ENCODE data around the gene HERPUD2. TPM values are rescaled to one million over a fixed set of nuclear protein-coding genes. Genes with fewer than 3 reads are reported as not detected.

The HERPUD2 gene
- polyA plus RNA-seq, 1 donor (not counting 4 experiments of a cell fraction or from before 2014, with no cell fraction given), result 43.6 TPM

DNA sequence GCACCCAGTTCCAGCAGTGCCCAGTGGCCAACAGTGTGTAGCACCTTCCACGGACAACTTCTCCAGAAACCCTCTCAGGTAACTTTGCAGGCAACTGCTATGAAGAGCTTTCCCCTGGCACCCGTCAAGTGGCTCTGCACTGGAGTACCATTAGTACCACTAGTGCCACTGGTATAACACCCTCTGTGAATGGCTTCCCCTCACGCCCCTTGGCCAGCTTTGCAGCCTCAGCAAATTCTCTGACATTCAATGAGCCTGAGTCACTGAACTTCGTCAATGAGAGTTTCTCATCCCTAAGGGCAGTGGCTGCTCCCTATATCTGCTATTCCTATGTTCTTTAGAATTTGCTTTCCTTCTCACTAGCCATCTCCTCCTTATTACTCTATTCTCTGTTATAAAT lies 7.6 kb upstream of the HERPUD2 start:
- TF ChIP-seq, protein P1, sequence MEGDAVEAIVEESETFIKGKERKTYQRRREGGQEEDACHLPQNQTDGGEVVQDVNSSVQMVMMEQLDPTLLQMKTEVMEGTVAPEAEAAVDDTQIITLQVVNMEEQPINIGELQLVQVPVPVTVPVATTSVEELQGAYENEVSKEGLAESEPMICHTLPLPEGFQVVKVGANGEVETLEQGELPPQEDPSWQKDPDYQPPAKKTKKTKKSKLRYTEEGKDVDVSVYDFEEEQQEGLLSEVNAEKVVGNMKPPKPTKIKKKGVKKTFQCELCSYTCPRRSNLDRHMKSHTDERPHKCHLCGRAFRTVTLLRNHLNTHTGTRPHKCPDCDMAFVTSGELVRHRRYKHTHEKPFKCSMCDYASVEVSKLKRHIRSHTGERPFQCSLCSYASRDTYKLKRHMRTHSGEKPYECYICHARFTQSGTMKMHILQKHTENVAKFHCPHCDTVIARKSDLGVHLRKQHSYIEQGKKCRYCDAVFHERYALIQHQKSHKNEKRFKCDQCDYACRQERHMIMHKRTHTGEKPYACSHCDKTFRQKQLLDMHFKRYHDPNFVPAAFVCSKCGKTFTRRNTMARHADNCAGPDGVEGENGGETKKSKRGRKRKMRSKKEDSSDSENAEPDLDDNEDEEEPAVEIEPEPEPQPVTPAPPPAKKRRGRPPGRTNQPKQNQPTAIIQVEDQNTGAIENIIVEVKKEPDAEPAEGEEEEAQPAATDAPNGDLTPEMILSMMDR (optimal IDR thresholded peaks at IDR 0.05 in 1 of 3, IDR thresholded peaks at IDR 0.05 in 1 of 3, conservative IDR thresholded peaks at IDR 0.05 in 1 of 3; ENCODE audit: extremely low read depth in 1 of 3, insufficient read depth in 2 of 3, low read length in 3 of 3), result no peak
- TF ChIP-seq EZH2 (IDR thresholded peaks at IDR 0.05; ENCODE audit: low read length), result no peak
- Histone ChIP-seq H3K36me3 (ENCODE audit: control insufficient read depth in 2 of 2, extremely low read depth in 1 of 2, insufficient read depth in 2 of 2, low read length in 2 of 2) (no peaks in the 10 kb centered on the region), H3K9me3 (ENCODE audit: control insufficient read depth, low read depth, low read length) (no peaks in the 10 kb centered on the region), H3K4me2 (ENCODE audit: control insufficient read depth, extremely low read depth, insufficient read depth, low read depth, low read length) (no peak overlapping the region), H2AFZ (ENCODE audit: control insufficient read depth, low read length) (no peak overlapping the region), H3K4me1 (ENCODE audit: control insufficient read depth, extremely low read depth, insufficient read depth, low read length) (peaks cover 32% of the 10 kb centered on the region), H3K27me3 (ENCODE audit: control insufficient read depth, extremely low read depth, insufficient read depth, low read length) (no peaks in the 10 kb centered on the region), H3K9me1 (ENCODE audit: control insufficient read depth, extremely low read depth, insufficient read depth, low read length) (no peaks in the 10 kb centered on the region), H4K20me1 (ENCODE audit: control insufficient read depth, extremely low read depth, insufficient read depth, low read length) (no peaks in the 10 kb centered on the region), H3K79me2 (ENCODE audit: control insufficient read depth, insufficient read depth, low read length) (no peaks in the 10 kb centered on the region), H3K9ac (ENCODE audit: control insufficient read depth, extremely low read depth, insufficient read depth, low read length) (no peak overlapping the region), H3K4me3 (ENCODE audit: control insufficient read depth in 2 of 3, extremely low read depth in 1 of 3, insufficient read depth in 2 of 3, low read depth in 1 of 3, low read length in 3 of 3) (no peak overlapping the region), H3K27ac (ENCODE audit: control insufficient read depth, insufficient read depth, low read length) (no peak overlapping the region)
- FAIRE-seq, result peak; percentile 44
- dilution Hi-C loops (cut with MboI; ENCODE audit: extremely low pct_ligation_motif_present, low sequenced_read_pairs), result loop anchor here (25.0 kb wide), 1 partner anchor 110 kb away; the partner anchor contains the start of gene SEPTIN7
- no peak for DNase-seq (ENCODE audit: low read depth, low spot score)

DNA sequence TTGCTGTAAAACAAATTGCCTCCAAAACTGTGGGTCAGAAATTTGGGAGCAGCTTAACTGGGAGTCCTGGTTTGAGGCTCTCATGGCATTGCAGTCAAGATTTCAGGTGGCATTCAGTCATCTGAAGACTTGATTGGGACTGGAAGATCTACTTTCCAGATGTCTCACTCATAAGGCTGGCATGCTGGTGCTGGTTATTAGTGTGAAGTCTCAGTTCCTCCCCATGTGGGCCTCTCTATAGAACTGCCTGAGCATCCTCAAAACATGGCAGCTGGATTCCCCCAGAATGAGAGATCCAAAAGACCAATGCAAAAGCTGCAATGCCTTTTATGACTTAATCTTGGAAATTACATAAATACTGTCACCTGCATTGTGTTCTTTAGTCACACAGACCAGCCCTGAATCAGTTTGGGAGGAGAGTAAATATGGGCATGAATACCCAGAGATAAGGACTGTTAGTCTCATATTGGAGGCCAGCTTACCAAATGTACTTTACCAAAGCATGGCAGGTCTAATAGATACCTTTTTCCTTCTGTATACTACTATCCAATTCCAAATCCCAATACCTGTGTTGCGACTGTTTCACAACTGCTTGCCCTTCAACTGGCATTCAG lies 6.5 kb upstream of the HERPUD2 start:
- no peaks in the 10 kb centered on the region for H3K9me3 ChIP-seq (ENCODE audit: control insufficient read depth, low read depth, low read length)
- dilution Hi-C loops (cut with MboI; ENCODE audit: extremely low pct_ligation_motif_present, low sequenced_read_pairs), result loop anchor here (25.0 kb wide), 1 partner anchor 111 kb away; the partner anchor contains the start of gene SEPTIN7
- H3K36me3 ChIP-seq (ENCODE audit: control insufficient read depth in 2 of 2, extremely low read depth in 1 of 2, insufficient read depth in 2 of 2, low read length in 2 of 2), result peaks cover 0 to 5% of the 10 kb centered on the region in 2 experiments
- H3K27me3 ChIP-seq (ENCODE audit: control insufficient read depth, extremely low read depth, insufficient read depth, low read length), result no peaks in the 10 kb centered on the region
- TF ChIP-seq, protein P1 (optimal IDR thresholded peaks at IDR 0.05 in 1 of 3, IDR thresholded peaks at IDR 0.05 in 1 of 3, conservative IDR thresholded peaks at IDR 0.05 in 1 of 3; ENCODE audit: extremely low read depth in 1 of 3, insufficient read depth in 2 of 3, low read length in 3 of 3), result no peak
- no peak for TF ChIP-seq EZH2 (IDR thresholded peaks at IDR 0.05; ENCODE audit: low read length)
- no peak overlapping the region for H3K27ac ChIP-seq (ENCODE audit: control insufficient read depth, insufficient read depth, low read length)
- FAIRE-seq (no peak), DNase-seq (ENCODE audit: low read depth, low spot score) (no peak)
- no peaks in the 10 kb centered on the region for H3K9me1 ChIP-seq (ENCODE audit: control insufficient read depth, extremely low read depth, insufficient read depth, low read length)
- no peak overlapping the region for H3K9ac ChIP-seq (ENCODE audit: control insufficient read depth, extremely low read depth, insufficient read depth, low read length)
- H4K20me1 ChIP-seq (ENCODE audit: control insufficient read depth, extremely low read depth, insufficient read depth, low read length), result no peaks in the 10 kb centered on the region
- no peaks in the 10 kb centered on the region for H3K79me2 ChIP-seq (ENCODE audit: control insufficient read depth, insufficient read depth, low read length)
- no peak overlapping the region for H3K4me3 ChIP-seq (ENCODE audit: control insufficient read depth in 2 of 3, extremely low read depth in 1 of 3, insufficient read depth in 2 of 3, low read depth in 1 of 3, low read length in 3 of 3)
- H3K4me2 ChIP-seq (ENCODE audit: control insufficient read depth, extremely low read depth, insufficient read depth, low read depth, low read length), result no peak overlapping the region
- H3K4me1 ChIP-seq (ENCODE audit: control insufficient read depth, extremely low read depth, insufficient read depth, low read length), result peaks cover 34% of the 10 kb centered on the region
- H2AFZ ChIP-seq (ENCODE audit: control insufficient read depth, low read length), result no peak overlapping the region
